H1 (cell line): Measurements from ENCODE around the gene SEPTIN2. TPM values are rescaled to one million over a fixed set of nuclear protein-coding genes. Genes with fewer than 3 reads are reported as not detected.
"Not testable (repeated sequence)": the region's sequence is repeated elsewhere in the genome, so short reads cannot be mapped to it uniquely, and the experiment has no call there.

ENCODE experiments used
- CTCF ChIA-PET: fragments of 300-600 bp; sonication (Branson Sonifier 250); formaldehyde crosslinking; loops from one replicate; lab custom pipeline; 2021; ENCODE audit not compliant: partially characterized antibody; lab: Charles Lee
- POLR2A ChIA-PET: fragments of 300-600 bp; sonication (Branson Sonifier 250); formaldehyde crosslinking; loops from one replicate; lab custom pipeline; 2021; ENCODE audit warnings: inconsistent platforms; ENCODE audit not compliant: partially characterized antibody; lab: Charles Lee
- DNase-seq, 2 experiments: peaks; one replicate each; pipeline versions ENCODE4 v3.0.0 to v3.0.0-alpha.2; 2010 to 2022; ENCODE audit warnings: low spot score in 2 of 2, low read depth in 1 of 2, mixed read lengths in 1 of 2
- FAIRE-seq: peaks from 2 replicates; lab custom pipeline; 2011; peaks lifted over from hg19 to GRCh38; lab: Jason Lieb, UNC
- H2AFZ ChIP-seq: 2 replicates; pipeline ENCODE4 v1.8.1; 2012; ENCODE audit warnings: low read length, inconsistent platforms
- H2AK5ac ChIP-seq: 2 replicates; pipeline ENCODE4 v1.6.1; 2013; ENCODE audit warnings: low read depth, low read length
- H2BK120ac ChIP-seq: replicated peaks from 2 replicates; pipeline ENCODE3; 2013; ENCODE audit warnings: low read depth, low read length, inconsistent platforms
- H2BK12ac ChIP-seq: 2 replicates; pipeline ENCODE4 v1.6.1; 2013; ENCODE audit warnings: low read depth, low read length
- H2BK15ac ChIP-seq: 2 replicates; pipeline ENCODE4 v1.6.1; 2013; ENCODE audit warnings: low read length
- H2BK20ac ChIP-seq: 2 replicates; pipeline ENCODE4 v1.6.1; 2013; ENCODE audit warnings: low read length
- H2BK5ac ChIP-seq: 2 replicates; pipeline ENCODE4 v1.6.1; 2013; ENCODE audit warnings: low read depth, low read length
- H3K14ac ChIP-seq: 2 replicates; pipeline ENCODE4 v1.6.1; 2013; ENCODE audit warnings: inconsistent platforms; ENCODE audit not compliant: insufficient read length
- H3K18ac ChIP-seq: 2 replicates; pipeline ENCODE4 v1.6.1; 2013; ENCODE audit warnings: low read length; ENCODE audit errors: extremely low read depth
- H3K23ac ChIP-seq: 2 replicates; pipeline ENCODE4 v1.6.1; 2013; ENCODE audit warnings: inconsistent platforms; ENCODE audit not compliant: insufficient read length
- H3K23me2 ChIP-seq: 2 replicates; pipeline ENCODE4 v1.6.1; 2013; ENCODE audit warnings: low read depth, low read length
- H3K27ac ChIP-seq: 2 replicates; pipeline ENCODE4 v1.6.1; 2011; ENCODE audit warnings: low read depth, low read length, inconsistent platforms
- H3K27me3 ChIP-seq, 4 experiments: replicated peaks in 1 of 4; 1 replicate in 1 of 4; 2 replicates in 3 of 4; pipeline versions ENCODE4 v1.6.1 to v1.8.1; 2011 to 2013; ENCODE audit warnings: low read length in 3 of 4, mild to moderate bottlenecking in 3 of 4, inconsistent platforms in 2 of 4, mixed read lengths in 2 of 4, moderate library complexity in 1 of 4; ENCODE audit not compliant: control insufficient read depth in 3 of 4, insufficient read depth in 3 of 4; ENCODE audit errors: extremely low read depth in 1 of 4
- H3K36me3 ChIP-seq, 4 experiments: 2 replicates each; pipeline versions ENCODE4 v1.6.1 to v1.8.1; 2011 to 2013; ENCODE audit warnings: mild to moderate bottlenecking in 4 of 4, low read length in 3 of 4, moderate library complexity in 2 of 4, control low read depth in 1 of 4, inconsistent platforms in 1 of 4; ENCODE audit not compliant: insufficient read depth in 4 of 4, control insufficient read depth in 2 of 4
- H3K4ac ChIP-seq: replicated peaks from 2 replicates; pipeline ENCODE3; 2013; ENCODE audit warnings: low read length, low read depth, mixed read lengths, inconsistent platforms; ENCODE audit not compliant: insufficient read length
- H3K4me1 ChIP-seq, 4 experiments: replicated peaks in 1 of 4; 1 replicate in 1 of 4; 2 replicates in 3 of 4; pipeline versions ENCODE4 v1.6.1 to v1.8.1; 2011 to 2013; ENCODE audit warnings: low read length in 3 of 4, inconsistent platforms in 2 of 4, mixed read lengths in 1 of 4; ENCODE audit not compliant: insufficient read depth in 4 of 4, control insufficient read depth in 3 of 4
- H3K4me2 ChIP-seq, 2 experiments: 2 replicates each; pipeline versions ENCODE4 v1.6.1 to v1.8.1; 2011 to 2013; ENCODE audit warnings: low read depth in 2 of 2, low read length in 2 of 2, control low read depth in 1 of 2, inconsistent platforms in 1 of 2, mild to moderate bottlenecking in 1 of 2; ENCODE audit not compliant: insufficient read depth in 1 of 2
- H3K4me3 ChIP-seq, 4 experiments: fragments of 200-600, 300-600 bp in 1 of 4; sonication (generic), shearing (Covaris generic), sonication (Bioruptor Twin) in 1 of 4; 2 replicates each; pipeline versions ENCODE4 v1.5.1 to v1.8.1; 2011 to 2016; ENCODE audit warnings: low read length in 4 of 4, low read depth in 3 of 4, control low read depth in 2 of 4, inconsistent platforms in 2 of 4, mild to moderate bottlenecking in 2 of 4, mixed read lengths in 1 of 4, moderate library complexity in 1 of 4; ENCODE audit not compliant: insufficient read depth in 2 of 4; ENCODE audit errors: extremely low read depth in 1 of 4
- H3K56ac ChIP-seq: replicated peaks from 2 replicates; pipeline ENCODE3; 2013; ENCODE audit warnings: low read depth, mild to moderate bottlenecking, mixed read lengths, low read length, inconsistent platforms; ENCODE audit not compliant: insufficient read length
- H3K79me1 ChIP-seq: 2 replicates; pipeline ENCODE4 v1.6.1; 2013; ENCODE audit warnings: low read depth, low read length, control low read depth
- H3K79me2 ChIP-seq, 2 experiments: 2 replicates each; pipeline versions ENCODE4 v1.6.1 to v1.8.1; 2012 to 2013; ENCODE audit warnings: low read length in 2 of 2, mild to moderate bottlenecking in 2 of 2, inconsistent platforms in 1 of 2; ENCODE audit not compliant: insufficient read depth in 2 of 2, control insufficient read depth in 1 of 2
- H3K9ac ChIP-seq, 4 experiments: replicated peaks in 1 of 4; 1 replicate in 1 of 4; 2 replicates in 3 of 4; pipeline versions ENCODE4 v1.6.1 to v1.8.1; 2011 to 2013; ENCODE audit warnings: low read depth in 3 of 4, low read length in 3 of 4, control low read depth in 2 of 4, mild to moderate bottlenecking in 2 of 4, moderate library complexity in 2 of 4, inconsistent platforms in 1 of 4; ENCODE audit errors: extremely low read depth in 1 of 4
- H3K9me3 ChIP-seq, 2 experiments: 2 replicates each; pipeline versions ENCODE4 v1.6.1 to v1.8.1; 2012 to 2013; ENCODE audit warnings: mild to moderate bottlenecking in 2 of 2, moderate library complexity in 2 of 2, control low read depth in 1 of 2, inconsistent platforms in 1 of 2, low read depth in 1 of 2, low read length in 1 of 2, mixed read lengths in 1 of 2; ENCODE audit not compliant: insufficient read depth in 2 of 2
- H4K20me1 ChIP-seq, 2 experiments: replicated peaks in 1 of 2; 2 replicates each; pipeline versions ENCODE3 to v1.8.1; 2011 to 2013; ENCODE audit warnings: inconsistent platforms in 2 of 2, low read length in 2 of 2, mild to moderate bottlenecking in 1 of 2; ENCODE audit not compliant: insufficient read depth in 2 of 2, control insufficient read depth in 1 of 2
- H4K5ac ChIP-seq: 2 replicates; pipeline ENCODE4 v1.6.1; 2013; ENCODE audit warnings: low read length, low read depth, mixed read lengths, inconsistent platforms; ENCODE audit not compliant: insufficient read length
- H4K8ac ChIP-seq: 2 replicates; pipeline ENCODE4 v1.8.0; 2013; ENCODE audit warnings: mild to moderate bottlenecking, moderate library complexity, low read length, inconsistent platforms; ENCODE audit not compliant: insufficient read depth; ENCODE audit errors: extremely low read depth
- H4K91ac ChIP-seq: replicated peaks from 2 replicates; pipeline ENCODE3; 2013; ENCODE audit warnings: low read length, mixed read lengths, inconsistent platforms; ENCODE audit not compliant: insufficient read length
- WGBS, 2 experiments: shearing (Covaris generic) in 1 of 2; methylation state at CpG; one replicate each; pipeline versions ENCODE4 v1.1.6 to v1.1.7; 2013 to 2015; ENCODE audit warnings: low lambda C conversion rate in 2 of 2, mixed read lengths in 2 of 2, inconsistent platforms in 1 of 2, low coverage in 1 of 2, missing lambda C conversion rate in 1 of 2; ENCODE audit not compliant: insufficient replicate concordance in 2 of 2, insufficient coverage in 1 of 2, insufficient read length in 1 of 2; ENCODE audit errors: extremely low coverage in 1 of 2, missing lambda C conversion rate in 1 of 2; 5-methylcytosine and 5-hydroxymethylcytosine counted together
- polyA plus RNA-seq, 7 experiments: library from polyadenylated mRNA; depleted of rRNA in 3 of 7; stranded (reverse) in 5 of 7; unstranded in 2 of 7; fragments of >200 nt in 5 of 7; fragments of 200-250 nt in 2 of 7; gene quantifications; 1 replicate in 5 of 7; 2 replicates in 1 of 7; 4 replicates in 1 of 7; pipeline versions ENCODE4 v1.2.1 to v1.2.3, GENCODE V29; 2011 to 2013; ENCODE audit warnings: missing spikeins in 2 of 7, mixed read lengths in 2 of 7
- total RNA-seq: library from RNA; stranded (reverse); fragmentation: NEBNext Ultra II Directional; extraction: Animal tissue kit (Norgen Biotek cat#: 25700); gene quantifications from 2 replicates; pipeline ENCODE4 v1.2.1, GENCODE V29; 2021

Gene SEPTIN2
- total and polyA plus RNA-seq, 2 of the 8 experiments (the other 6 are each of a cell fraction or from before 2014, with no cell fraction given) = 392 to 650 TPM

DNA sequence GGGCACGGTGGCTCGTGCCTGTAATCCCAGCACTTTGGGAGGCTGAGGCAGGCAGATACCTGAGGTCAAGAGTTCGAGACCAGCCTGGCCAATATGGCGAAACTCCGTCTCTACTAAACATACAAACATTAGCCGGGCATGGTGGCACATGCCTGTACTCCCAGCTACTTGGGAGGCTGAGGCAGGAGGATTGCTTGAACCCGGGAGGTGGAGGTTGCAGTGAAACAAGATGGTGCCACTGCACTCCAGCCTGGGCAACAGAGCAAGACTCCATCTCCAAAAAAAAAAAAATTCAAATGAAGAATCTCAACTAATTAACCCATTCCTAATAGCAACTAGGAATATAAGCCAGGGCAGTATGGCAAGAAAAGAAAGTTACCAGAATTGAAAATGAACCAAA, 37.4 kb upstream of the SEPTIN2 start:
- not testable (repeated sequence) for H3K4ac ChIP-seq, H4K8ac ChIP-seq, H2BK12ac ChIP-seq, H4K5ac ChIP-seq, H2BK120ac ChIP-seq, H3K4me3 ChIP-seq, H3K56ac ChIP-seq, H2BK20ac ChIP-seq, H2AFZ ChIP-seq, H3K18ac ChIP-seq, H3K79me1 ChIP-seq, FAIRE-seq, H3K23ac ChIP-seq, H3K9ac ChIP-seq, H3K27me3 ChIP-seq, H2BK15ac ChIP-seq, H3K36me3 ChIP-seq, DNase-seq, H3K4me2 ChIP-seq, H3K23me2 ChIP-seq, H4K91ac ChIP-seq, H2AK5ac ChIP-seq, H3K9me3 ChIP-seq, H3K27ac ChIP-seq, H3K14ac ChIP-seq, H2BK5ac ChIP-seq
- Histone ChIP-seq H4K20me1 (peaks cover 8 to 17% of the 10 kb centered on the region in 2 experiments), H3K79me2 (peaks cover 7 to 89% of the 10 kb centered on the region in 2 experiments; a peak in 3 of 4 replicates), H3K4me1 (peaks cover 2 to 13% (median 5%) of the 10 kb centered on the region in 4 experiments)
- 90% methylated on average over 7 of the region's 7 CpGs; no CpG with 5 or more reads in 1 of the 2 experiments for WGBS, 2 experiments
- ChIA-PET CTCF (interaction anchor here (0.7 kb wide), 1 partner anchor 306 kb away, joined by 3 read pairs; no protein-coding TSS in a partner anchor), POLR2A (interaction anchor here (0.7 to 1.3 kb wide), 2 partner anchors 11 to 30 kb away, joined by 3 to 4 read pairs; no protein-coding TSS in a partner anchor)
